Measurements from ENCODE around the gene AUTS2. TPM values are rescaled to one million over a fixed set of nuclear protein-coding genes. Genes with fewer than 3 reads are reported as not detected.

The AUTS2 gene
- total RNA-seq, 1 experiment from 2014 or later = 0.11 TPM

DNA sequence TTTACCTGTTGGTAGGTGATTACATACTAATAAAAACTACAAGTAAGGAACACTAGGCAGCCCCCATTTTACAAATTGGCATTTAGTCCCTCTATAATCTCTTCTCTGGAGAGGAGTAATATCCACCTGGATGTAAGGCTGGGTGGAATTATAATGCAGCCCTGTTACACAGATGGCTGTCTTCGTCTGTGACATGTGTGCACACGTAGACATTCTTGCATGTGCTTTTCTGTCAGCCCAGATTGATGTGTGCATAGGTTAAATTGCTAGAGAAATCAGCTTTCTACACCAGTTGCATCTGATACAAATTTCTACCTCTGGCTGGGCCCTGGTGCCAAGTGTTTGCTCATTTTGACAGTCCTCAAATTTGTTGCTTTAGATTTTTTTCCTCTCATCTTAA is 715.9 kb downstream of the AUTS2 start:
- no peak for DNase-seq (ENCODE audit: low read depth, low spot score)
- in situ Hi-C loops (cut with HindIII; ENCODE audit: low pct_unique_long_range_greater_than_20kb, low sequenced_read_pairs) = no loop called here

- no peak for DNase-seq (ENCODE audit: low read depth, low spot score)
- in situ Hi-C loops (cut with HindIII; ENCODE audit: low pct_unique_long_range_greater_than_20kb, low sequenced_read_pairs) = no loop called here
These were observed 718.5 kb downstream of the AUTS2 start for GRCh38 chr7:70316745-70317144.

DNA sequence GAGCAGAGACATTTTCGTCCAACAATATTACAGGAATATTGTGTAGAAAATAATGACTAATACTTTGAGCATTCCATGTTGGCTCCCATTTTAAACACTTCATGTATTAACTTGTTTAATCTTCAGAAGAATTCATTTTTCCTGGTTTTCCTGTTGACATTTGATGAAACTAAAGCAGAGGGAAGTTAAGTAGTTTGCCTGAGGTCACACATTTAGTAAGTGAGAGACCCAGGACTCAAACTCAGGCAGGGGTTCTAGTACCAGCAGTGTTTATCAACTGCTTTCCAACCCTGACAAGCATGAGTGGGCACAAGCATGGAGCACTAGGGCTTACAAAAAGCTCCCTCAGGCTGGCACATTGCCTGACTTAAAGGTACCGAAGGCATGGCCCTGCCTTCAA is 719.1 kb downstream of the AUTS2 start:
- no peak for DNase-seq (ENCODE audit: low read depth, low spot score)
- in situ Hi-C loops (cut with HindIII; ENCODE audit: low pct_unique_long_range_greater_than_20kb, low sequenced_read_pairs) = no loop called here

GRCh38 chr7:70318511-70318910 is 720.2 kb downstream of the AUTS2 start:
- DNase-seq (ENCODE audit: low read depth, low spot score) = no peak
- in situ Hi-C loops (cut with HindIII; ENCODE audit: low pct_unique_long_range_greater_than_20kb, low sequenced_read_pairs) = no loop called here

DNA sequence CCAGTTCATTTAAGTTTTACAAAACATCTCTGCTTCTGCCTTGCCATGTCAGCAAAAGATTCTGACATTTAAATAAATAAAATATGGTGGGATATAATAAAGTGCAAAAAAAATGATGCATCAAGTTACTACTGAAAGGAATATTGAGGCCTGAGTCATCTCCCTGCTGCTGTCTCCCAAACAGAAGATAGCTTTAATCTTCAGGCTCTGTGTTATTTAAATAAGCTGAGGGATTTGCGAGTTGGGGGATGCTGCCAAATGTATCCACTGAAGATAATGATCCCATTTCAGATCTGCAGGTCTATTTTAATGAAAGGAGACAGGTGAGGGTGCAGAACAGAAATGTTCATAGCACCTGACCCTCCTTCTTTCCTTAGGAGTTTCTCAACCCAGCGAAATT is 720.8 kb downstream of the AUTS2 start:
- in situ Hi-C loops (cut with HindIII; ENCODE audit: low pct_unique_long_range_greater_than_20kb, low sequenced_read_pairs) = no loop called here
- no peak for DNase-seq (ENCODE audit: low read depth, low spot score)

DNA sequence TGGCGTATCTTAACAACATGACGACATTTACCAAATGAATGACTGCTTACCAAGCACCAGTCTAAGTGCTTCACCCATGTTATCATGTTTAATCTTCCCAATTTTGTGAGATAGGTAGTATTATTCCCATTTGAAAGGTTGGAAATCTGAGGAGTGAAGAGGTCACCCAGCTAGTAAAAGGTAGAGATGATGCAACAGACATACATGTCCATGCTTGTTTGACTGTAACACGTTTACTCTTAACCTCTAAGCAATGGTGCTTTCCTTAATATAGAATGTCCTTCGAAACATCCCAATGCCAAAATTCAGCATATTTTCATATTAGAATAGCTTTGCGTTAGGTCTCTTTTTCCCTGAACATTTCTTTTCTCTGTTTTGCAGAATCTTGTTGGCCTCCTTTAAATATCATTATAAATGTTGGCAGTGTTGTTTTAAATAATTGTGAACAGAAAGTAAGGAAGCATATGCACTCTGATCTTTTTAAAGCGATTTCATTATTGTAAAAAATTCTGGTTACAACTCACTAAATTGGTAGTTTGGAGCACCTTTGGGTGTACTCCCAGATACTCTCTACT is 722.8 kb downstream of the AUTS2 start:
- no peak for DNase-seq (ENCODE audit: low read depth, low spot score)
- in situ Hi-C loops (cut with HindIII; ENCODE audit: low pct_unique_long_range_greater_than_20kb, low sequenced_read_pairs) = no loop called here

DNA sequence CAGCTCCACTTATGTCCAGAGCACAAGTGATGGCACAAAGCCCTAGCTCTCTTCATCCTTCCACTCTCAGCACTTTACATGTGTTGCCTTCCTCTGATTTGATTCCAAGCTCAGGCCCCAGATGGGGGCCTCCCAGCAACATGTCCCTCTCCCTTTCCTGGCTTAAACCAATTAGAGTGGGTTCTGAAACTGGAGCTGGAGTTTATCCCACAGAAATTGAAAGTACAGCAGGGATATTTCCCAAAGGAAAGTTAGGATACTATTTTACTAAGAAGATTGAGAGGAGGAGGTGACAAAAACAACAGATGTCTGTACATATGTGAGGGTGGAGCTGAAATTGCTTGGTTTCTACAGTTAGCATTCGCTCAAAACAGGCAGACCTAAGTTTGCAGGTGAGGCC is 724.6 kb downstream of the AUTS2 start:
- in situ Hi-C loops (cut with HindIII; ENCODE audit: low pct_unique_long_range_greater_than_20kb, low sequenced_read_pairs) = no loop called here
- DNase-seq (ENCODE audit: low read depth, low spot score) = no peak

- in situ Hi-C loops (cut with HindIII; ENCODE audit: low pct_unique_long_range_greater_than_20kb, low sequenced_read_pairs) = no loop called here
- no peak for DNase-seq (ENCODE audit: low read depth, low spot score)
These were observed 727.3 kb downstream of the AUTS2 start for GRCh38 chr7:70325509-70326101.

GRCh38 chr7:70334295-70334694 is 736.0 kb downstream of the AUTS2 start:
- in situ Hi-C loops (cut with HindIII; ENCODE audit: low pct_unique_long_range_greater_than_20kb, low sequenced_read_pairs) = no loop called here
- DNase-seq (ENCODE audit: low read depth, low spot score) = no peak

DNA sequence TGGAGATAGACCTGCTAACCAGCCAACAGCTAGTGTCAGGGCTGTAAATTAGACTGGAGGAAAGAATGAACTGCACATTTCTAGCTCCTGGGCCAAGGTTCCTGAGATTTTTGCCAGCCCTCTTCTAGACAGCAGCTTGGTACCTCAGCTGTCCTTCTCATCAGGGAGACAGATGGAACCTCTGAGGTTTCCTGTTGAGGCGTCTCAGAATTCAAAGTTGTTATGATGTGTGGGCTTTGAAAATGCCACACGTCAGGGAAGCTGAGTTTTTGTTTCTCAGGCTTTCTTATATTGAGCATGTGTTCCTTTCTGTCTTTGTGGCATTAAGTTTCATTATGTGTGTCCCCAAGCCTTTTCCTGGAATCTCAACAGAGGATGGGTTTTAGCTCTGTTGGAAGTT is 736.6 kb downstream of the AUTS2 start:
- in situ Hi-C loops (cut with HindIII; ENCODE audit: low pct_unique_long_range_greater_than_20kb, low sequenced_read_pairs) = no loop called here
- DNase-seq (ENCODE audit: low read depth, low spot score) = no peak

GRCh38 chr7:70336536-70336935 is 738.3 kb downstream of the AUTS2 start:
- no peak for DNase-seq (ENCODE audit: low read depth, low spot score)
- in situ Hi-C loops (cut with HindIII; ENCODE audit: low pct_unique_long_range_greater_than_20kb, low sequenced_read_pairs) = no loop called here

DNA sequence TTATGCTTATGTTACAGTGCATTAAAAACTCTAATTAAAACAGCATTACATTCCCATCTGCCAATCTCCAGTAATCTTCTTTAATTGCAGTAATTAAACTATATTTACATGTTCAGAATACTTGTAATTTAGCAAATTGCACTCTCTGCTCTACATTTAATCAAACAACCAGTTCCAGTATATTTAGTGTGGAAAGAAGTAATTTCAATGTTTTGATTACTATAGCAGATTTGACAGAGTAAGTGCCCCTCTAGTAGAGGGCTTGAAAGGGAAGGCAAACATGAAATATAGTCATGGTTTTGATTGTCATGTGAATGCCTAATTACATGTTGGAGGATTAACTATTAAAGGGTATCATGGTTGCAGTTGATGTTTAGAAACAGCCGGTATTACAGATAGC is 739.7 kb downstream of the AUTS2 start:
- in situ Hi-C loops (cut with HindIII; ENCODE audit: low pct_unique_long_range_greater_than_20kb, low sequenced_read_pairs) = no loop called here

DNA sequence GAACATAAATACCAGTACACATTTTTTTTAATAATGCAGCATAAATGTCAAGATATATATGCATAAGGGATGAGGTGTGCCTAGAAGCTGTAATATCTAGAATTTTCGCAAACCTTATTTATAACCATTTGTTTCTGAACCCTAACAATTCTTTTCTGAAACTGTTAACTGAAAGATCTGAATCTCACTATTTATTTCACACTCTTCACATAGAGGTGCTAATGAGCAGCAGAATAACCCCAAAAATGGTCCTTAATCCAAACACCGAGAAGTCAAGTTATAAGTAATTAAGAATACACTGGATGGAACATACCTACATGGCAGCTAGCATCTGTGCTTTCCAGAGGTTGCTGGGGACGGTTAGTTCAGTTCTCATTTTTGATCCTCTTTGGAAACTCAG is 742.0 kb downstream of the AUTS2 start:
- in situ Hi-C loops (cut with HindIII; ENCODE audit: low pct_unique_long_range_greater_than_20kb, low sequenced_read_pairs) = no loop called here
- DNase-seq (ENCODE audit: low read depth, low spot score) = no peak

More for the DNA sequence above, 739.7 kb downstream of the AUTS2 start:
- DNase-seq (ENCODE audit: low read depth, low spot score) = no peak

- in situ Hi-C loops (cut with HindIII; ENCODE audit: low pct_unique_long_range_greater_than_20kb, low sequenced_read_pairs) = no loop called here
- DNase-seq (ENCODE audit: low read depth, low spot score) = no peak
These were observed 743.2 kb downstream of the AUTS2 start for GRCh38 chr7:70341446-70341845.

DNA sequence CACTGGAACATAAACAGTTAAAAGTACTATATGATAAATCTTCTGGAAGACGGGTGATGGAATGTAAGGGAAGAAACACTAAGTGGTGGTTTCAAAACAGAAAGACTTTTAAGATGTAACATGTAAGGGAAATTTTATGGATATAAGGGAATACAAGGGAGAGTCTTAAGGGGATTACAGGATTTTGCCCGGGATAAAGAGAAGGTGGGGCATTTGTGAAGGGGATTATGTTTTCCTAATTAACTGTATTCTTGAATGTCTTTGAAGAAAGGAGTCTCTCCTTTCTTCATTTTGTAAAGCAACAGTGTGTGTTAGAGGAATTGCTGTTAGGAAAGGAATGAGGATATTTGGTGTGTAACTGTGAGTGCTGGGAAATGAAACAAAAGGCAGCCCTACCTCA is 745.2 kb downstream of the AUTS2 start:
- DNase-seq (ENCODE audit: low read depth, low spot score) = no peak
- in situ Hi-C loops (cut with HindIII; ENCODE audit: low pct_unique_long_range_greater_than_20kb, low sequenced_read_pairs) = no loop called here

DNA sequence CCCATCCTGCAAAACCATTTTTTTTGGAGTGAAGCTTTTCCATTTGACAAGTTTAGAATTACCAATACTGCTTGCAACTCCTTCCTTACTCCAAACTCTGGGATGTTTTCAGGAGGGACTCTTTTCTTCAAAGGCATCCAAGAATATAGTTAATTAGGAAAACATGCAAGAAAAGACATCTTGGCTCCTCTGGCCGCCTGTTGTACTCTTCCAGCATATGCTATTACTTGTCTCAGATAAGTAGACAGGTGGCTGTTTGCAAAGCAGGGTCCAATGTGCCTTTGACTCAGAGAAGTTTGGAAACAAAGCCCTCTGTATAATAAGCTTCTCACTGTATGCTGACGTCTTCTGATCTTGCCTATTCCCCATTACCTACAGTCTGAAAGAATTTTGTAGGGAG is 746.5 kb downstream of the AUTS2 start:
- in situ Hi-C loops (cut with HindIII; ENCODE audit: low pct_unique_long_range_greater_than_20kb, low sequenced_read_pairs) = no loop called here
- no peak for DNase-seq (ENCODE audit: low read depth, low spot score)

GRCh38 chr7:70346844-70347462 is 748.7 kb downstream of the AUTS2 start:
- no peak for DNase-seq (ENCODE audit: low read depth, low spot score)
- in situ Hi-C loops (cut with HindIII; ENCODE audit: low pct_unique_long_range_greater_than_20kb, low sequenced_read_pairs) = no loop called here

DNA sequence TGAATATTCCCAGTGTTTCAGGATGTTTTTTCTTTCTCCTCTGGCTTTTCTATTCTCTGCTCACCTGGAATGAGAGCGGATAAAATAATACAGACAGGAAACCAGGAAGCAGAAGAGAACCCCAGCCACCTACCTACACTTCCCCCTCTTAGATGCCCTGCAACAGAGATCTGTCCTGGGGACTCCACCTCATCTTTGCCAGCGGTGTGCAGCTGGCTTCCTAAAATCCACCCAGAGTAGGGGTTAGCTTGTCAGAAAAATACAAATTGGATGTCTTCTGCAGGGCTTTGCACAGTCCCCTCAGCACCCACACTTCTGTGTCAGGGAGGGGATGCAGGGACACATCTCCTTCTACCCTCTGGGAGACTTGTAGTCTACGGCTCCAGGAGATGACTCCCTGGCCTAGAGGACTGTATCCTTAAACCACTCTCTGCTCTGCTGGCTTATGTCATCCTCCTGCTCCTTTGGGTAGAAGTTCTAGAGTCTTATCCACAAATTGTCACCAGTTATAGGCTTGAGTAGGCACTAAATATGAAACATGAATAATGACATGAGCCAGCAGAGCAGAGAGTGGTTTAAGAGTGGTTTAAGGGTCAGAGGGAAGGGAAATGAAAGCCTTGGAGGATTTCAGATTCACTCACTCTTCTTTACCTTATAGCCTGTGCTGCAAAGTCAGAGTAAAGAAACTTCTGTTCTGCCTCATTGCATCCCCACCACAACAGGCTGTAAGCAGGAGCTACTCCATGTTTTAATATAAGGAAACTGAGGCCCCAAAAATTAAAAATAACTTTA is 749.4 kb downstream of the AUTS2 start:
- in situ Hi-C loops (cut with HindIII; ENCODE audit: low pct_unique_long_range_greater_than_20kb, low sequenced_read_pairs) = no loop called here
- DNase-seq (ENCODE audit: low read depth, low spot score) = no peak

GRCh38 chr7:70349031-70349430 is 750.8 kb downstream of the AUTS2 start:
- in situ Hi-C loops (cut with HindIII; ENCODE audit: low pct_unique_long_range_greater_than_20kb, low sequenced_read_pairs) = no loop called here
- no peak for DNase-seq (ENCODE audit: low read depth, low spot score)
